Measurements from ENCODE around the gene NDE1.

DNA sequence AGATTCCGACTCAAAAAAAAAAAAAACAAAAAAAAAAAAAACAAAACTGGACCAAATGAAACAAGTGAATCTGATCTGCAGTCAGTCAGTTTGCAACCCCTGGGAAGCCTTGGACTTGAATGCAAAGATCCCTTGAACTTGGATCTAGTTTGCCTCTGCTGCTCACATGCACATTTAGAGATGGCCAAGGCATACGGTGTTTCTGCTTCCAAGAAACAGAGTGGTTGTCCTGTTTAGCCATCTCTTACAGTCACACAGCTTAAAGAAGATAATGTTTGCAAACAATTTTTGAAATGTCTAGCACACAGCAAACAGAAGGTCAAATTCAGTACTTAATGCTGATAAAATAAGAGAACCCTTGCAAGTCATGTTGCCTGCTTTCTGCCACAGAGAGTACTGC is 4.5 kb downstream of the NDE1 start:
- TF ChIP-seq POLR2A (IDR thresholded peaks at IDR 0.05) (no peak), POLR2AphosphoS5 (IDR thresholded peaks at IDR 0.05) (no peak)
- TF ChIP-seq, protein P1, sequence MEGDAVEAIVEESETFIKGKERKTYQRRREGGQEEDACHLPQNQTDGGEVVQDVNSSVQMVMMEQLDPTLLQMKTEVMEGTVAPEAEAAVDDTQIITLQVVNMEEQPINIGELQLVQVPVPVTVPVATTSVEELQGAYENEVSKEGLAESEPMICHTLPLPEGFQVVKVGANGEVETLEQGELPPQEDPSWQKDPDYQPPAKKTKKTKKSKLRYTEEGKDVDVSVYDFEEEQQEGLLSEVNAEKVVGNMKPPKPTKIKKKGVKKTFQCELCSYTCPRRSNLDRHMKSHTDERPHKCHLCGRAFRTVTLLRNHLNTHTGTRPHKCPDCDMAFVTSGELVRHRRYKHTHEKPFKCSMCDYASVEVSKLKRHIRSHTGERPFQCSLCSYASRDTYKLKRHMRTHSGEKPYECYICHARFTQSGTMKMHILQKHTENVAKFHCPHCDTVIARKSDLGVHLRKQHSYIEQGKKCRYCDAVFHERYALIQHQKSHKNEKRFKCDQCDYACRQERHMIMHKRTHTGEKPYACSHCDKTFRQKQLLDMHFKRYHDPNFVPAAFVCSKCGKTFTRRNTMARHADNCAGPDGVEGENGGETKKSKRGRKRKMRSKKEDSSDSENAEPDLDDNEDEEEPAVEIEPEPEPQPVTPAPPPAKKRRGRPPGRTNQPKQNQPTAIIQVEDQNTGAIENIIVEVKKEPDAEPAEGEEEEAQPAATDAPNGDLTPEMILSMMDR (IDR thresholded peaks at IDR 0.05) = no peak
